HepG2 (cell line): Measurements from ENCODE around the gene ENO3. TPM values are rescaled to one million over a fixed set of nuclear protein-coding genes. Genes with fewer than 3 reads are reported as not detected.

Experiments
- AKAP8 ChIP-seq: sonication (generic); formaldehyde crosslinking; IDR thresholded peaks from 2 replicates; pipeline ENCODE4 v1.5.1; 2020; ENCODE audit warnings: mild to moderate bottlenecking, missing genetic modification reagents
- ATF1 ChIP-seq: IDR thresholded peaks from 2 replicates; pipeline ENCODE4 v1.6.1; 2016; ENCODE audit warnings: mild to moderate bottlenecking, control low read depth
- ATM ChIP-seq: fragments of 450-650 bp; IDR thresholded peaks from 2 replicates; pipeline ENCODE4 v1.7.1; 2017; ENCODE audit warnings: mild to moderate bottlenecking, borderline replicate concordance
- CBX1 ChIP-seq: IDR thresholded peaks from one replicate; pipeline ENCODE4 v1.6.1; 2016; ENCODE audit warnings: antibody characterized with exemption, low read depth
- ERF ChIP-seq: IDR thresholded peaks from 2 replicates; pipeline ENCODE4 v1.6.1; 2018; ENCODE audit warnings: missing biosample characterization, missing genetic modification reagents
- HOXA7 ChIP-seq: sonication (generic); formaldehyde crosslinking; IDR thresholded peaks from 2 replicates; pipeline ENCODE4 v1.8.1; 2022; ENCODE audit warnings: mild to moderate bottlenecking, missing genetic modification reagents, moderate library complexity
- NFATC3 ChIP-seq: sonication (generic); formaldehyde crosslinking; IDR thresholded peaks from 2 replicates; pipeline ENCODE4 v1.5.1; 2020; ENCODE audit warnings: mild to moderate bottlenecking, missing genetic modification reagents
- NR2F2 ChIP-seq: IDR thresholded peaks from 2 replicates; pipeline ENCODE4 v1.6.1; 2012; ENCODE audit warnings: low read depth, inconsistent platforms, borderline replicate concordance
- PLSCR1 ChIP-seq: sonication (generic); formaldehyde crosslinking; IDR thresholded peaks from 2 replicates; pipeline ENCODE4 v1.5.0; 2020; ENCODE audit warnings: missing genetic modification reagents, mild to moderate bottlenecking, borderline replicate concordance
- REPIN1 ChIP-seq: sonication (generic); formaldehyde crosslinking; IDR thresholded peaks from 2 replicates; pipeline ENCODE4 v1.8.0; 2022; ENCODE audit warnings: missing genetic modification reagents, low read depth, mild to moderate bottlenecking, borderline replicate concordance
- SMYD3 ChIP-seq: sonication (generic); formaldehyde crosslinking; IDR thresholded peaks from 2 replicates; pipeline ENCODE4 v1.8.1; 2023; ENCODE audit warnings: mild to moderate bottlenecking, missing genetic modification reagents
- TAF1 ChIP-seq: sonication (generic); formaldehyde crosslinking; IDR thresholded peaks from 2 replicates; pipeline ENCODE4 v1.4.0; 2020; ENCODE audit warnings: missing genetic modification reagents
- TFDP2 ChIP-seq: sonication (generic); formaldehyde crosslinking; IDR thresholded peaks from 2 replicates; pipeline ENCODE4 v1.4.0; 2020; ENCODE audit warnings: missing genetic modification reagents
- THRA ChIP-seq: sonication (generic); formaldehyde crosslinking; IDR thresholded peaks from 2 replicates; pipeline ENCODE4 v1.4.0; 2020; ENCODE audit warnings: missing genetic modification reagents, borderline replicate concordance
- ZBTB25 ChIP-seq: IDR thresholded peaks from 2 replicates; pipeline ENCODE4 v1.6.1; 2018; ENCODE audit warnings: missing genetic modification reagents
- ZBTB26 ChIP-seq: IDR thresholded peaks from 2 replicates; pipeline ENCODE4 v1.6.1; 2016; ENCODE audit warnings: missing compliant biosample characterization, missing genetic modification reagents, borderline replicate concordance
- ZNF253 ChIP-seq: sonication (generic); formaldehyde crosslinking; IDR thresholded peaks from 2 replicates; pipeline ENCODE4 v1.8.0; 2022; ENCODE audit warnings: mild to moderate bottlenecking, missing genetic modification reagents, borderline replicate concordance
- ZNF362 ChIP-seq: sonication (generic); formaldehyde crosslinking; IDR thresholded peaks from 2 replicates; pipeline ENCODE4 v1.4.0; 2020; ENCODE audit warnings: missing genetic modification reagents, mild to moderate bottlenecking, borderline replicate concordance
- ZNF430 ChIP-seq: sonication (generic); formaldehyde crosslinking; IDR thresholded peaks from 2 replicates; pipeline ENCODE4 v1.9.0; 2021; ENCODE audit warnings: mild to moderate bottlenecking, missing genetic modification reagents
- ZNF44 ChIP-seq: sonication (generic); formaldehyde crosslinking; IDR thresholded peaks from 2 replicates; pipeline ENCODE4 v1.5.1; 2020; ENCODE audit warnings: mild to moderate bottlenecking, missing genetic modification reagents
- ZNF558 ChIP-seq: sonication (generic); formaldehyde crosslinking; IDR thresholded peaks from 2 replicates; pipeline ENCODE4 v1.9.0; 2022; ENCODE audit warnings: mild to moderate bottlenecking, missing genetic modification reagents, borderline replicate concordance
- ZNF850 ChIP-seq: sonication (generic); formaldehyde crosslinking; conservative IDR thresholded peaks from 2 replicates; pipeline ENCODE4 v1.9.0; 2021; ENCODE audit warnings: mild to moderate bottlenecking, missing genetic modification reagents
- ZNF883 ChIP-seq: sonication (generic); formaldehyde crosslinking; IDR thresholded peaks from 2 replicates; pipeline ENCODE4 v1.5.1; 2020; ENCODE audit warnings: mild to moderate bottlenecking, missing genetic modification reagents; ENCODE audit errors: not compliant biosample characterization
- ZSCAN20 ChIP-seq: sonication (generic); formaldehyde crosslinking; IDR thresholded peaks from 2 replicates; pipeline ENCODE4 v1.4.0; 2020; ENCODE audit warnings: missing genetic modification reagents, mild to moderate bottlenecking, borderline replicate concordance
- polyA plus RNA-seq, 8 experiments: library from polyadenylated mRNA; depleted of rRNA in 3 of 8; stranded (reverse) in 7 of 8; unstranded in 1 of 8; fragments of >200 nt; fragmentation: Illumina TruSeq in 4 of 8; extraction: Trizol in 4 of 8; gene quantifications; 2 replicates each; pipeline versions ENCODE4 v1.2.1 to v1.2.3, GENCODE V29; 2011 to 2016; ENCODE audit warnings: low read depth in 4 of 8, missing spikeins in 1 of 8, mixed read lengths in 1 of 8; ENCODE audit not compliant: insufficient read depth in 1 of 8
- total RNA-seq, 5 experiments: library from RNA; depleted of rRNA; stranded (reverse); fragments of >200 nt; fragmentation: Illumina TruSeq; extraction: Trizol; gene quantifications; 2 replicates each; pipeline ENCODE4 v1.2.3, GENCODE V29; 2016; ENCODE audit warnings: low read depth in 1 of 5

The ENO3 gene
- total and polyA plus RNA-seq, 2 of the 13 experiments (the other 11 are each of a cell fraction or from before 2014, with no cell fraction given) = 59.8 to 69.8 TPM

GRCh38 chr17:4920351-4921048 lies 30.4 kb upstream of the ENO3 start (continued):
- TF ChIP-seq THRA (CRISPR knock-in tag) (no peak), SMYD3 (CRISPR knock-in tag) (no peak), ZNF883 (no peak), ZBTB26 (CRISPR knock-in tag) (peak; percentile 92; the same call in 1 of the 2 replicates), ZNF558 (CRISPR knock-in tag) (no peak), ZNF850 (no peak), ZNF430 (CRISPR knock-in tag) (no peak), ZNF253 (CRISPR knock-in tag) (no peak), HOXA7 (no peak), TAF1 (CRISPR knock-in tag) (no peak), REPIN1 (CRISPR knock-in tag) (no peak), ZSCAN20 (CRISPR knock-in tag) (no peak), ZNF362 (peak; percentile 87), ZNF44 (CRISPR knock-in tag) (no peak), TFDP2 (CRISPR knock-in tag) (no peak), NR2F2 (no peak), NFATC3 (CRISPR knock-in tag) (no peak), CBX1 (no peak), AKAP8 (CRISPR knock-in tag) (no peak), ERF (peak; percentile 59; the same call in 1 of the 2 replicates), ATM (no peak), ZBTB25 (CRISPR knock-in tag) (no peak), ATF1 (CRISPR knock-in tag) (no peak), PLSCR1 (no peak)
